D721Med (cell line): Measurements from ENCODE around the gene CPNE7.
A peak's percentile ranks its signal among the peaks of the same experiment; 100 is the strongest.

Source experiments
- DNase-seq: peaks from one replicate; pipeline ENCODE4 v3.0.0; 2011; ENCODE audit warnings: low spot score; ENCODE audit not compliant: insufficient read length
- FAIRE-seq: peaks from 2 replicates; lab custom pipeline; 2011; peaks lifted over from hg19 to GRCh38; lab: Jason Lieb, UNC
- TF ChIP-seq, protein P1 (sequence below): IDR thresholded peaks from 2 replicates; pipeline ENCODE4 v1.5.1; 2012; ENCODE audit warnings: mild to moderate bottlenecking, control low read depth; ENCODE audit not compliant: insufficient read depth; ENCODE audit errors: missing control alignments

Gene CPNE7

DNA sequence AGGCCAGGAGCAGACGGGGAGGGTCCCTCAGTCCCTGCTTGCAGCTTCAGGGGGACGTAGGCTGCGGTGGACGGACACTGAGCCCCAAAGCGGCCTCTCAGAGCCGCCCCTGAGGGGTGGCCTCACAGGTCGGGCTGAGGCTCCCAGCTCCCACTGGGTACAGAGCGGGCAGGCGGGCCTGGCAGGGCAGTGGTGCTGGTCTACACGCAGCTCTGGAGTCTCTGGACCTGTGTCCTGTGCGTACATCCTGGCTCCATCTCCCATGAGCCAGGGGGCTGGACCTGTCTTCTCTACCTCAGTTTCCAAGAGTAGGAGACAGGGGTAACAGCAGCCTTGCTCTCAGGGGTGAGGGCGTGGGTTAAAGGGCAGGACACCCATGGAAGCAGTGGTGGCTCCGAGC is 39.6 kb downstream of the CPNE7 start:
- TF ChIP-seq, protein P1, sequence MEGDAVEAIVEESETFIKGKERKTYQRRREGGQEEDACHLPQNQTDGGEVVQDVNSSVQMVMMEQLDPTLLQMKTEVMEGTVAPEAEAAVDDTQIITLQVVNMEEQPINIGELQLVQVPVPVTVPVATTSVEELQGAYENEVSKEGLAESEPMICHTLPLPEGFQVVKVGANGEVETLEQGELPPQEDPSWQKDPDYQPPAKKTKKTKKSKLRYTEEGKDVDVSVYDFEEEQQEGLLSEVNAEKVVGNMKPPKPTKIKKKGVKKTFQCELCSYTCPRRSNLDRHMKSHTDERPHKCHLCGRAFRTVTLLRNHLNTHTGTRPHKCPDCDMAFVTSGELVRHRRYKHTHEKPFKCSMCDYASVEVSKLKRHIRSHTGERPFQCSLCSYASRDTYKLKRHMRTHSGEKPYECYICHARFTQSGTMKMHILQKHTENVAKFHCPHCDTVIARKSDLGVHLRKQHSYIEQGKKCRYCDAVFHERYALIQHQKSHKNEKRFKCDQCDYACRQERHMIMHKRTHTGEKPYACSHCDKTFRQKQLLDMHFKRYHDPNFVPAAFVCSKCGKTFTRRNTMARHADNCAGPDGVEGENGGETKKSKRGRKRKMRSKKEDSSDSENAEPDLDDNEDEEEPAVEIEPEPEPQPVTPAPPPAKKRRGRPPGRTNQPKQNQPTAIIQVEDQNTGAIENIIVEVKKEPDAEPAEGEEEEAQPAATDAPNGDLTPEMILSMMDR, result no peak
- no peak for DNase-seq
- FAIRE-seq, result no peak

DNA sequence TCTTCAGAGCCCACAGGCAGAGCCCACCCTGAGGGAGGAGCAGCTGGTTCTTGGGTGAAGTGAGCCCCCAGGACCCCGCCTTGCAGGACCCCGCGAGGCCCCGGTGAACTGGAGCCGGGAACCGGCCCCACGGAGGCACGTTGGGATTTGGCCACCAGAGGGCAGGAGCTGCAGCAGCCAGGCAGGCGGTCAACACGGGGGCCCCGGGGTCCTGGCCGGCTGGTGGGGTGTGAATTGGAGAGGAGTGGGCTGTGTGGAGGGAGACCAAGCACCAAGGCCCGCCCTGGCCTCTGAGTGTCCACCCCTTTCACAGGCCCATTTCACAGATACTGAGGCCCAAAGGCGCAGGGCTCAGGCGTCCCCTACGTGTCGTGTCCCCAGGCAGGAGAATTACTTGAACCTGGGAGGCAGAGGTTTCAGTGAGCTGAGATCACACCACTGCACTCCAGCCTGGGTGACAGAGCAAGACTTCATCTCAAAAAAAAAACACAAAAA is 40.1 kb downstream of the CPNE7 start:
- TF ChIP-seq, protein P1, result peak; percentile 21
- no peak for DNase-seq
- no peak for FAIRE-seq

DNA sequence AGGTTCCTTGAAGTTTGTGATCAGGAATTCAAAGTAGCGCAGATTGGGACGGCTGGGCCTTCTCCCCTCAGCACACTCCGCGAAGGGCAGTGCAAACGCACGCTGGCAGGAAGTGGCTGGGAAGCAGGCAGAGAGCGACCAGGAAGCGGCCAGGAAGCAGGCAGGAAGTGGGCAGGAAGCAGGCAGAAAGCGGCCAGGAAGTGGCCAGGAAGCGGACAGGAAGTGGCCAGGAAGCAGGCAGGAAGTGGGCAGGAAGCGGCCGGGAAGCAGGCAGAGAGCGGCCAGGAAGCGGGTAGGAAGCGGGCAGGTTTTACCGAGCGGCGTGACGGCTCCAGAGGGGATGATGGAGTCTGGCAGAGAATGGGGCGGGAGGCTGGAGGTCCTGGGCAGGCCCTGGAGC is 41.1 kb downstream of the CPNE7 start:
- FAIRE-seq (no peak), DNase-seq (no peak)

DNA sequence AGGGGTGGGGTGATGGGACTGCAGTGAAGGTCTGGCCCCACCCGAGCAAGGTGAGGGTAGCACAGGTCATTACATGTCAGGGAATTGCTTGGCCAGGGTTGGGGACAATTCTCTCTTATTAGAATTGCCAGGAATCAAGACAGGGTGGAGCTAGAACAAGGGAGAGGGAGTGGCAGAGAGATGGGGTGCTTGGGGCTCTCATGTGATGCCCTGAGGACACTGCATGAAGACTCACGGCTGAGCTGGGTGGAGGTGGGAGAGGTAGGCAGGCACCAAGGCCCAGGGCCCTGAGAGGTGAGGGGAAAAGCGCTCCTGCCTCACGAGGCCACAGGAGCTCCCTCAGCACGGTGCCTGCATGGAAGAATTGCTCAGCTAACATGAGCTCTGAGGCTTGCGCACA is 41.5 kb downstream of the CPNE7 start:
- FAIRE-seq (no peak), DNase-seq (no peak)
- TF ChIP-seq, protein P1, result no peak

More for the DNA sequence above, 41.1 kb downstream of the CPNE7 start:
- TF ChIP-seq, protein P1, result no peak

DNA sequence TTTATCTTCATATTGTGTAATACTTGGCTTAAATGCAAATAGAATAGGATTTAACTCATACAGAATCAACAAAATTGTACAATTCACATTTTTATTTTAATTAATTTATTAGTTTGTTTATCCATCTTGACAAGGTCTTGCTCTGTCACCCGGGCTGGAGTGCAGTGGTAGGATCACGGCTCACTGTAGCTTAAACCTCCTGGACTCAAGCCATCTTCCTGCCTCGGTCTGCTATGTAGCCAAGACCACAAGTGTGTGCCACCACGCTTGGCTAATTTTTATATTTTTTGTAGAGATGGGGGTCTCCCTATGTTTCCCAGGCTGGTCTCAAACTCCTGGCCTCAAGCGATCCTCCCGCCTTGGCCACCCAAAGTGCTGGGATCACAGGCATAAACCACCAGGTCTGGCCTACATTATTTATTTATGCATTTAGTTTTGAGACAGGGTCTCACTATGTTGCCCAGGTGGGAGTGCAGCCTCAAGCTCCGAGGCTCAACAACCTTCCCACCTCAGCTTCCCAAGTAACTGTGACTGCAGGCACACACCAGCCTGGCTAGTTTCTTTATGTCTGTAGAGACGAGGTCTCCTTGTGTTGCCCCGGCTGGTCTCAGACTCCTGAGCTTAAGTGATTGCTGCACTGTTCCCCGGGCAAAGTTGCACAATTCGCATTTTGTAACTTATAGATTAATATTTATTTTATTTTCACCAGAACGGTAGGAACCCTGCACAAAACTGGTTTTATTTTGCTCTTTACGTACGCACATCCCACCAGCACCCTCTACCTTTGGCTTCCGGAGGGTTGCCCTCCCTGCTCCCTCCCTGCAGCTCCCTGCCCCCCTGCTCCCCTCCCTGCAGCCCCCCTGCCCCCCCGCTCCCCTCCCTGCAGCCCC is 42.8 kb downstream of the CPNE7 start:
- no peak for FAIRE-seq
- no peak for DNase-seq
- TF ChIP-seq, protein P1, result no peak

DNA sequence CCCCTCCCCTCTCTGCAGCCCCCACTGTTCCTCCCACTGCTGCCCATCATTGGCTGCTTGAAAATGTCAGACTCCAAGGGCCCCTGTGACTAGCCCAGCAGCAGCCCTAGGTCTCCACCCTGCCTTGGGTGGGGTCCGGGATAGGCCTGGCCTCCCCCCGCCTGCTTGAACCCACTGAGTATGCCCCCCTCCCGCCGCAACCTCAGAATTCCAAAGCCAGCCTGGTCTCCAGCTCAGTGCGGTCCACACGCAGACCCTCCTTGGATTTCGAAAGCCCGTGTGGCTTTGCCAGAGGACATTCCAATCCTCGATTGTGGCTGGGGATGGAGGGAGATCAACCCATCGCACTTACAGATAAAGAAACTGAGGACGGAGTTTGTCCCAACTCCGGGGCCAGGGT is 44.3 kb downstream of the CPNE7 start:
- DNase-seq (no peak), FAIRE-seq (no peak)
- TF ChIP-seq, protein P1, result no peak

DNA sequence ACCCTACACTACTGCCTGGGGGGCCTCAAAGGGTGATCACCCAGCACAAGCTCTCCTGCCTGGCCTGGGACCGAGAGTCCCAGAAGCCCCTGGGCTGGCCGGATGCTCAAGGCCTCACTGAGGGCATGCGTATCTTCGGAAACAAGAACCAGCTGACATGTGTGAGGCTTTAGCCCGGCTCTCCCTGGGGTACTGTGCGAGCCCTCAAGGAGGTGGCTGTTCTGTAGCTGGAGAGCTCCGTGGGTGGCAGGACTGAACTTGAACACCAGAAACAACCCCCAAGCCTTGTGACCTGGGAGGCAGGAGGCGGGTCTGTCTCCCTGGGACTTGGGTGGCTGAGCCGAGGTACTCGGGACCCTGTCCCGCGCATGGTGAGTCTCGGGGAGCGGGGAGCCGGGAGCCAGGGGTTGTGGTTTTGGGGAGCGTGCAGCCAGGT is 44.9 kb downstream of the CPNE7 start:
- TF ChIP-seq, protein P1, result no peak
- FAIRE-seq (no peak), DNase-seq (no peak)
